ENCODE measurements around the gene CS.
"Not testable (repeated sequence)": the region's sequence is repeated elsewhere in the genome, so short reads cannot be mapped to it uniquely, and the experiment has no call there.

CS gene

DNA sequence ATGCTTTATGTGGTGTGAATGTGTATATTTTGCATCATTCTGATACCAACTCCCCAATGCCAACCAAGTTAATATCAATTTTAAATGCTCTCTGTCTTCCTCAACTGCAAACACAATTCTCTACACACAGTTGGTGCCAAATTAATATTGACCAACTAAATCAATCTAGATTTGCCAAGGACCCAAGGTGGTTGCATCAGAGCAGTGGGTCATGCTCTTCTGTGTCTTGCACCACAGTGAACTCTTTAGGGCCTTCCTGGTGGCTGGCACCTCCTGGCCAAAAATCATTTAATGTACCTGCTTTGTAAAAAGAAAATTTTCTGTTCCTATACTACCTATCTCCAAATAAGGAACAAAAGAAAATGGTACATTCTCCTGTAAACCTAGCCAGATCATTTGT is 19.3 kb downstream of the CS start:
- no peak for DNase-seq (ENCODE audit: low spot score)

DNA sequence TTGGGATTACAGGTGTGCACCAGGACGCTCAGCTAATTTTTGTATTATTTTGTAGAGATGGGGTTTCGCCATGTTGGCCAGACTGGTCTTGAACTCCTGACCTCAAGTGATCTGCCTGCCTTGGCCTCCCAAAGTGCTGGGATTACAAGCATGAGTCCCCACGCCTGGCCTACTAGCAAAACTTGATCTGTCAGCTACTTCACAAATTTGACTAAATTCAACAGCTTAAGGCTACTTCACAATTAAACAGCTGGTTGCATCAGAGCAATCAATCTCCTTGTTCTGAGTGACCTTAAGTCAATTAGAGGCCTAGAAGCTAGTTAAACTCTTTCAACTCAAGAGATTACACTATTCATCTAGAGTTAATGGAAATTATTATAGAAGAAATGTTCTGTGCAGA is 21.2 kb downstream of the CS start:
- DNase-seq (ENCODE audit: low spot score): no peak

GRCh38 chr12:56274299-56274698 is 25.8 kb downstream of the CS start:
- no peak for DNase-seq (ENCODE audit: low spot score)

GRCh38 chr12:56272468-56272867 is 27.7 kb downstream of the CS start:
- DNase-seq (ENCODE audit: low spot score): not testable (repeated sequence)

GRCh38 chr12:56271031-56271430 is 29.1 kb downstream of the CS start:
- DNase-seq (ENCODE audit: low spot score): peak; percentile 70

DNA sequence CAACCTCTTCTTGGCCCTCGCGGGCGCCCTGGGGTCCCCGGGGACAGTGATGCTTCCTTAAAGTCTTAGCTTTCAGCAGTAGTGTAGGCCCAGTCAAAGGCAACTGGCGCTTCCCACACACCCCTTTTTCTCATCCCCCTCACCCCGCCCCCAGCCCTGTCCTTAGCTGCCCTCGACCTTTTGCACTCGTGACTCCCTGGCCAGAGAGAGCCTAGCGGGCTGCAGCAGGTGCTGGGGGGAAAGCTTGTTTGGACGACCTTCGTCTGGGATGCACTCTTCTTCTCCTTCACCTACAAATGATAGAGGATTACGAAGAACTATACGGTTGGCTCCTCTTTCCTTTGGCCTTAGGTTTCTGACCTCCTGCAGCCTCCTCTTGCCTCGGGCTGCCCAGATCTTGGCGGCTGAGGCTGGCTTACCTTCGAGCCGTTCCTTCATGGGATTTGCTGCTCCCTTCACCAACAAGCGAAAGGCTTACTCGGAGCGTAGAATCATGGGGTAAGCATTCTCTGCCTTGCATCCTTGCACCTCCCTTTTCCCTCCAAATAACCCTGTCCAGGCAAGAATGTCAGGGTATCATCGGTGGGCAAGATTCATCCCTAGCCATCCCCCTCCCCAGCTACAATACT is 32.6 kb downstream of the CS start:
- peak; percentile 41 for DNase-seq (ENCODE audit: low spot score)

DNA sequence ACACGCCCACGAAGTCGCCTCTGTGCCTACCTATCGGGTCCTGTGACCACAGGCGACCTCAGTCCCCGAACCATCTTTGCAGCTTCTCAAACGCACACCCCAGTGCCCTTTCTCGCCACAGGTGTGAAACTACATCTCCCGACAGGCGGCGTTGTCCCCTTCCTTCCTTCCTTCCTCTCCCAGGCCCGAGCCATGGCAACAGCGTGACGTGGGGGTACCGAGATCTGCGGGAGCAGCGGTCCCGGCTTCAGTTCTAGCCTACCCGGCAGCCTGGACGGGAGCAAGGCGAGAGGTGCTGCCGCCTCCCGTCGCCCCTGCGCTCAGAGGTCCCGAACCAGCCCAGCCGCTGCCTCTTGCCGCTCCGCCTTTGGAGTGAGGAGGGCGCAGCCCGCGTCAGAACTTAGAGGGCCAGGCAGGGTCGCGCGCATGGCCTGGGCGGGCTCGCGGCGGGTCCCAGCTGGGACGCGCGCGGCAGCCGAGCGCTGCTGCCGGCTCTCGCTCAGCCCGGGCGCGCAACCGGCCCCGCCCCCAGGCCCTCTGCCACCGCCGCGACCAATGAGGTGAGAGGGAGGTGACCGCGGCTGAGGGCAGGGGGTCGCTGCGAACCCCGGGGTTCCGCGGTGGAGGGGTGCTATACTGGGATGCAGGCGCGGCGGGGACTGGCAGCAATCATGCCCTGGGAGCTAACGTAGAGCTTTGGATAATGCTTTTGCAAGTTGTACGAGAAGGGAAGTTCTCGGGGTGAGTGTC is 33.3 kb downstream of the CS start, which contains the start of gene COQ10A:
COQ10A (plus strand) TSS at position 250 of the 750 bp plus-strand sequence; CDS start at position 427, 177 bp downstream.
- DNase-seq (ENCODE audit: low spot score): peak; percentile 89

- DNase-seq (ENCODE audit: low spot score): not testable (repeated sequence)
Observed at GRCh38 chr12:56266068-56266692, 34.0 kb downstream of the CS start.

GRCh38 chr12:56262955-56263354 is 37.2 kb downstream of the CS start:
- not testable (repeated sequence) for DNase-seq (ENCODE audit: low spot score)

GRCh38 chr12:56261503-56262232 is 38.5 kb downstream of the CS start:
- peak; percentile 84 for DNase-seq (ENCODE audit: low spot score)

GRCh38 chr12:56260921-56261320 is 39.2 kb downstream of the CS start:
- no peak for DNase-seq (ENCODE audit: low spot score)

DNA sequence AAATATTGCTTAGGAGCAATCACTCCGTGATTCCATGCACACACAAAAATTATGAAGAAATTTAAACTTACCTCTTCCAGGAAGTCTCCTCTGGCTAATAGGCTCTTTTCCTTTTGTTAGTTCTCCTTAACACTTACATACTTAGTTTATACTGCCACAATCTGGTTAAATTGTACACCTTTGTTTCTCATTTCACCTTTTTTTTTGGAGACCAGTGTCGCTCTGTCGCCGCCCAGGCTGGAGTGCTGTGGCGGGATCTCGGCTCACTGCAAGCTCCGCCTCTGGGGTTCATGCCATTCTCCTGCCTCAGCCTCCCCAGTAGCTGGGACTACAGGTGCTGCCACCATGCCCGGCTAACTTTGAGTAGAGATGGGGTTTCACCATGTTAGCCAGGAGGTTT is 39.8 kb downstream of the CS start:
- no peak for DNase-seq (ENCODE audit: low spot score)

DNA sequence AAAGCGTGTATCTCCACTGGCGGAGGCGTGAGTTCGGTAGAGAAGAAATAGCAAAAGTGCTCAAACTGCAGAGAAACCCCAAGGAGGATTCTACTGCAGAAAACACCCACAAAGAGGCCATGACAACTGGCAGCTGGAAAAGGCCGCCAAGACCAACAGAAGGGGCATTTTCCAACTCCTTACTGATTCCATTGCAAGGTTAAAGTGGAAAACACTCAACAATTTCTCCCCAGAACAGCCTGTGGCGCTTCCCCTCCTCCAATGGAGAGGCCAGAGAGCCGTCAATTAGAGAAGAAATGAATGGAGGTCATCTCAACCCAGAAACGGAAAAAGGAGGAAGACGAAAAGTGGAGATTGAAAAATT is 41.3 kb downstream of the CS start:
- DNase-seq (ENCODE audit: low spot score): no peak

- DNase-seq (ENCODE audit: low spot score): peak; percentile 79
Observed at GRCh38 chr12:56258068-56258819, 41.9 kb downstream of the CS start, which contains the start of gene ANKRD52. Gene ANKRD52 (minus strand): TSS chr12:56258384. CDS start chr12:56258269, 115 bp downstream.

GRCh38 chr12:56257491-56258067 is 42.6 kb downstream of the CS start:
- peak; percentile 50 for DNase-seq (ENCODE audit: low spot score)

GRCh38 chr12:56257071-56257470 is 43.1 kb downstream of the CS start:
- DNase-seq (ENCODE audit: low spot score): no peak

DNA sequence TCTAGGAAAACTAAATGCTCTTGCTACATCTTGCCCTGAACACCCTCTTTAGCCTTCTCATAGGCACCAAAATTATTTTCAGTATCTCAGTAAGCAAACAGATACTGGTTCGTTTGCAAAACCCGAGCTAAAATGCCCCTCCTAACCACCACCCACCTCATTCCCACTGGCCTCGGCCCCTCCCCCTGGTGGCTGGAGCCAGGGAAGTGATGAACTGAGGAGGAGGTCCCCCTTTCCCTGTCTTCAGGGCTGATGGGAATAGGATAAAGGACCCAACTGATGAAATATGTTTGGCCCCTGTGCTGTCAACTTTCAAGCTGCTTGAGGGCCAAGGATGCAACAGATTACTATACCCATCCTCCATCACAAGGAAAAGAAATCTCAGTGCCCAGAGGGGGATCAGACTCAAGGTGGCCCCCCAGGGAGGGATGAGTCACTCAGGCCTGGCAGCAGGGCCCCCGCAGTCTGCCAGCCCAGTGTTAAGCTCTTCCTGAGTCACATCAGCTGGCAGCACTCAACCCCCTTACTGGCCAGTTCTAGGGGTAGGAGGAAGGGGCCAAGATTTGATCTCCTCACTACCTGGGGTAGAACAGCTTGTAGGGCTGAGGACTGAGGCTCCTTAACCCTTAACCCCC is 43.7 kb downstream of the CS start:
- peak; percentile 40 for DNase-seq (ENCODE audit: low spot score)

DNA sequence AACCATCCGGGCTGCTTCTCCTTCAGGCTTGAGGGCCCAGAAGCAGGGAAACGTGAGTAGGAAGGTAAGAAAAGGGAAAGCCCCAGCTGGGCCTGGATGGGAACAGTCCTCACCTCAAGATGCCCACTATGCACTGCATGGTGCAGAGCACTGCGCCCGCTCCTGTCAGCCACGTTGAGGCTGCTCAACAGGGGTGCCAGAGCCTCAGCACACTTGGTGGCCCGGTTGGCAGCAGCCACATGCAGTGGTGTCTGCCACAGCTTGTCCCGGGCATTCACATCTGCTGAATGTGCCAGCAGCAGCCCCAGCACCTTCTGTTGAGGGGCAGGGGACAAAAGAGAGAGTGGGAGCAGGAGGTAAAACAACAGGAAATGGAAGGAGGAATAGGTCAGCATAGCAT is 44.5 kb downstream of the CS start:
- no peak for DNase-seq (ENCODE audit: low spot score)

DNA sequence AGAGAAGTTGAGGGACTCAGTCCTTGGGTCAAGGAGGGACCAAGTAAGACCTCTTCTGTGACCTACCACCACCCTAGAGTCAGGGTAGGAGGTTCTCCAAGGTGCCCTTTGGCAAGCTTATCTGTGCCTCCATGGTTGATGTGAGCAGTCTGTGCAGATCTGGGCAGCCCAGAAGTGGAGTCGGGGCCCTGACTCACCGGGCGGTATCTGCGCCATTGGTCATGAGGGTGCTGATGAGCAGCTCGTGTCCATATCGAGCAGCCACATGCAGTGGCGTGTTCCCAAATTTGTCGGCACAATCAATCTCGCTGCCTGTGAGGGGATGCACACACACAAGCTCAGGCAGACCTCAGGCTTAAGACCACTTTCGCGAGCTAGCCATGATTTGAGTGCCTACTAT is 47.0 kb downstream of the CS start:
- DNase-seq (ENCODE audit: low spot score): no peak

DNA sequence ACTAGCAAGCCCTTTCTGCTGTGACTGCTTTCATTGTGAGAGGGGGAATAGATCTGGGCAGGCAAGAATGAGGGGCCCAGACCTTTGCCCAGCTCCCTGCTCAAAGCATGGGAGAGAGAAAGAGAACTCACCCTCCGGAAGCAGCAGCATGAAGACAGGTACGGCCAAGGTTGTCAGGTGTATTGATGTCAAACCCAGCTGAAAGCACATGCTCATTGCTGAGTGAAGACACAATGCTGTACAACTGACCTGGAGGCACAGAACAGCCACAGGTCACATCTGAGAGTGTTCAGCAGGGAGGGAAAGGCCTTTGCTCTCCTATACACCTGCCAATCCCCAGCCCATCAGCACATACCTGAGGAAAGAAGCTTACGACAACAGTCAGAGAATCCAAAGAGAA is 47.5 kb downstream of the CS start:
- DNase-seq (ENCODE audit: low spot score): no peak

DNA sequence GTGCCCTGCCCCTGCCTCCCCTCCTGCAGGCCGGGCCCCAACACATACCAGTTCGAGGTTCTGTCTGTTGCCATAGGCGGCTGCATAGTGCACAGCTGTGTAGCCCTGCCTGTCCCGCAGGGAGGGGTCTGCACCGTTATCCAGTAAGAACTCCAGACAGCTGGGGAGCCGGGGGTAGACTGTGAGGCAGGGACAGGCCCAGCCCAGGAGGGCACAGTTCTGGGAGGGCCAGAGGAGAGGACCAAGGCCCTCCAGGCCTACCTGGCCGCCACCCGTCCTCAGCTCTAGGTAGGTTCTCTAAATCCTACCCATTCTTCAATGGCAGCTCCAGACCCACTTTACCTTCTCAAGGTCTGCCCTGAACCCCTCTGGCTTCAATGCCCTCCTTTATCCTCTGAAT is 51.4 kb downstream of the CS start:
- DNase-seq (ENCODE audit: low spot score): no peak
